AG04450 (cell line): Measurements from ENCODE around the gene GPR75. TPM values are rescaled to one million over a fixed set of nuclear protein-coding genes. Genes with fewer than 3 reads are reported as not detected.

ENCODE experiments used
- CTCF ChIA-PET: fragments of 300-600, 350-600 bp; formaldehyde crosslinking; extraction: SDS; loops from one replicate; lab custom pipeline; 2022; ENCODE audit warnings: antibody characterized with exemption, inconsistent platforms; lab: Charles Lee
- POLR2A ChIA-PET: fragments of 350-600 bp; formaldehyde crosslinking; extraction: SDS; loops from one replicate; lab custom pipeline; 2021; ENCODE audit warnings: antibody characterized with exemption, inconsistent platforms; lab: Yijun Ruan, JAX
- DNase-seq: peaks from one replicate; pipeline ENCODE4 v3.0.0-alpha.2; 2011; ENCODE audit warnings: low read depth, low spot score
- H3K27ac ChIP-seq: one replicate; pipeline ENCODE4 v1.5.1; 2012; ENCODE audit warnings: low read depth, low read length, control low read depth
- H3K27me3 ChIP-seq: one replicate; pipeline ENCODE4 v1.6.0; 2012; ENCODE audit warnings: low read length; ENCODE audit not compliant: control insufficient read depth, insufficient read depth
- H3K4me3 ChIP-seq: 2 replicates; pipeline ENCODE4 v1.5.1; 2011; ENCODE audit warnings: mild to moderate bottlenecking, low read depth, low read length, control low read depth
- H3K9me3 ChIP-seq: 2 replicates; pipeline ENCODE4 v1.5.1; 2012; ENCODE audit warnings: low read length; ENCODE audit not compliant: control insufficient read depth, insufficient read depth
- polyA plus RNA-seq: library from polyadenylated mRNA; depleted of rRNA; stranded (reverse); fragments of >200 nt; gene quantifications from 2 replicates; pipeline ENCODE4 v1.2.3, GENCODE V29; 2011
- TF ChIP-seq, protein P1 (sequence below): IDR thresholded peaks from 2 replicates; pipeline ENCODE4 v1.5.1; 2011; ENCODE audit warnings: low read depth, low read length, control low read depth, inconsistent platforms

The GPR75 gene
- polyA plus RNA-seq, 1 experiment = 2.0 TPM

DNA sequence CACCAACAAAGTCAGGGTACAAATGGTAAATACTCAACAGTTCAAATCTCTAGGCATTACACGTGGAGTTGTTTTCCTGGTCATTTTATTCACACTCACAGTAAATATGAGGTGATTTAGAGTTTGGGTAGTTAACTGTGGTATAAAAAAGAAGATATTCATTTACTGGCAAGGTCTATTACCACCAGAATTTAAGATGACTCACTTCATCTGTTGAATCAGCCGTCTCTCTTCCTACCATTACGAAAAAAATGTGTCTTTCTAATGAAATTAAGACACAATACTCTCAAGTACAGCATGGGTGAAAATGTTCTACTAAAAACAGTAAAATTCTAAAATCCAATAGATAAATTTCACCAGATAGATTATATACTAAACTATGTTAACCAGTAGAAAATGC lies 21.0 kb upstream of the GPR75 start:
- no peak overlapping the region for H3K4me3 ChIP-seq
- ChIA-PET CTCF (no interaction called here), POLR2A (no interaction called here)
- no peak for DNase-seq
- H3K27me3 ChIP-seq = no peaks in the 10 kb centered on the region
- TF ChIP-seq, protein P1, sequence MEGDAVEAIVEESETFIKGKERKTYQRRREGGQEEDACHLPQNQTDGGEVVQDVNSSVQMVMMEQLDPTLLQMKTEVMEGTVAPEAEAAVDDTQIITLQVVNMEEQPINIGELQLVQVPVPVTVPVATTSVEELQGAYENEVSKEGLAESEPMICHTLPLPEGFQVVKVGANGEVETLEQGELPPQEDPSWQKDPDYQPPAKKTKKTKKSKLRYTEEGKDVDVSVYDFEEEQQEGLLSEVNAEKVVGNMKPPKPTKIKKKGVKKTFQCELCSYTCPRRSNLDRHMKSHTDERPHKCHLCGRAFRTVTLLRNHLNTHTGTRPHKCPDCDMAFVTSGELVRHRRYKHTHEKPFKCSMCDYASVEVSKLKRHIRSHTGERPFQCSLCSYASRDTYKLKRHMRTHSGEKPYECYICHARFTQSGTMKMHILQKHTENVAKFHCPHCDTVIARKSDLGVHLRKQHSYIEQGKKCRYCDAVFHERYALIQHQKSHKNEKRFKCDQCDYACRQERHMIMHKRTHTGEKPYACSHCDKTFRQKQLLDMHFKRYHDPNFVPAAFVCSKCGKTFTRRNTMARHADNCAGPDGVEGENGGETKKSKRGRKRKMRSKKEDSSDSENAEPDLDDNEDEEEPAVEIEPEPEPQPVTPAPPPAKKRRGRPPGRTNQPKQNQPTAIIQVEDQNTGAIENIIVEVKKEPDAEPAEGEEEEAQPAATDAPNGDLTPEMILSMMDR = no peak
- no peak overlapping the region for H3K27ac ChIP-seq
- no peaks in the 10 kb centered on the region for H3K9me3 ChIP-seq

DNA sequence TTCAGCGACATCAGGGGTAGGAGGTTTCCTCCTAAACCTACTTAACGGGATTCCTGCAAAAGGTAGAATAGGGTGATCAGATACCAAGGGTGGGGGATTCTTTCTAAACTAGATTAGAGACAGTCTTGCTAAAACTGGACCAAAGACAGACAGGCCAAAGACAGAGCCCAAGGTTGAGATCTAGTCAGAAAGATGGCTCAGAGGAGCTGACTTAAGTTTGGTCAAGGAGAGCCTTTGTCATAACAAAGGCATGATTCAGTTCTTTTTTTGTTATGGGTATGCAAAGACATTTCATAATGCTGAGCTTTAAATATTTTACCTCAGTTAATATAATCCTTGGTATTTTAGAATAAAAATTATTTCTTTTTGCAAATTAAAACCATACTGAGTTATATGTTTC lies 17.8 kb upstream of the GPR75 start:
- no peak overlapping the region for H3K27ac ChIP-seq
- H3K9me3 ChIP-seq = no peaks in the 10 kb centered on the region
- POLR2A ChIA-PET = interaction anchor here (0.6 kb wide), 1 partner anchor 803 kb away, joined by 3 read pairs; no protein-coding TSS in a partner anchor
- TF ChIP-seq, protein P1 = no peak
- no peak overlapping the region for H3K4me3 ChIP-seq
- DNase-seq = no peak
- H3K27me3 ChIP-seq = no peaks in the 10 kb centered on the region
- CTCF ChIA-PET = no interaction called here

DNA sequence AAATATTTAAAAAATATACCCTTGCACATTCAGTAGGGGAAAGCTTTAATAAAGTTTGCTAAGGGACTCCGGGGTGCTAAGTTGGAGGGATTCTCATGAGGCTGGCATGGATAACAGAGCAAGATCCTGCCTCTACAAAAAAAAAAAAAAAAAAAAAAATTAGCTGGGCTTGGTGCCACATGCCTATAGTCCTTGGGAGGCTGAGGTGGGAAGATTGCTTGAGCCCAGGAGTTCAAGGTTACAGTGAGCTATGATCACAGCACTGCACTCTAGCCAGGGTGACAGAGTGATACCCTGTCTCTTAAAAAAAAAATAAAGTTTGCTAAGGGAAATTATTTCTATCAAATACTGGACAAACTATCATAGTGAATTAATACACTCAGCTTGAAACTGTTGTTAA lies 17.3 kb upstream of the GPR75 start:
- DNase-seq = no peak
- ChIA-PET CTCF (no interaction called here), POLR2A (no interaction called here)
- no peak overlapping the region for H3K4me3 ChIP-seq
- H3K27ac ChIP-seq = no peak overlapping the region
- TF ChIP-seq, protein P1 = no peak
- H3K9me3 ChIP-seq = no peaks in the 10 kb centered on the region
- H3K27me3 ChIP-seq = no peaks in the 10 kb centered on the region

DNA sequence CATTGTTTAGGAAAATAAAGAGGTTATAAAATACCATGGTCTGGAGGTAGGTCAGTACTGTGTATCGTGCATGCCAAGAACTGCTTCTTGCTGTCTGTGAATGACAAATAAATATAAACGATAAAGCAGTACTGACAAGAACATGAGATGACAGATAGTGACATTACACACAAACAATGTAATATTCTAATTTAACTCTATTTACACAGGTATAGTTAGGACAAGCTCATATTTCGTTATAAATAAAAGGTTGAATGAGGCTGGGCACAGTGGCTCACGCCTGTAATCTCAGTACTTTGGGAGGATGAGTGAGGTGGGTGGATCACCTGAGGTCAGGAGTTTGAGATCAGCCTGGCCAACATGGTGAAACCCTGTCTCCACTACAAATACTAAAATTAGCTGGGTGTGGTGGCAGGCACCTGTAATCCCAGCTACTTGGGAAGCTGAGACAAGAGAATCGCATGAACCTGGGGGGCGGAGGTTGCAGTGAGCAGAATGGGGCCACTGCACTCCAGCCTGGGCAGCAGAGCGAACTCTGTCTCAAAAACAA lies 14.7 kb upstream of the GPR75 start:
- Histone ChIP-seq H3K27me3 (no peaks in the 10 kb centered on the region), H3K9me3 (no peaks in the 10 kb centered on the region)

DNA sequence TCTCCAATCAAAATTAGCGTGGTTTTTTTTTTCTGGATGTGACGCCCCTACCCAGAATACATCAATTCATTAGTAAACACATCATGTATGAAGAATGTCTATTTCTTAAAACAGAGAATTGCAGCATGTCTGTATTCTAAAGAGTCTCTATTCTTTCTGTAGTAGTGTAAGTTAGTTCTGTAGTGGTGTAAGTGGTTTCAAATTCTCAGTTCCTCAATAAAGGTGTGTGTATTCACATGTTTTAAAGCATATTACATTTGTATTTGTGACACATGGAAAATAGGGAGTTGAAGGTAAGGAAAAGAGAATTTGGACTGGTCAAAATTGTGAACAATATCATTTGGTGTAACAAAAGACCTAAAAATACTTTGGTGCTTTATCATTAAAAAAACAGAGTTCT lies 8.0 kb upstream of the GPR75 start:
- Histone ChIP-seq H3K9me3 (no peaks in the 10 kb centered on the region), H3K4me3 (no peak overlapping the region), H3K27me3 (no peaks in the 10 kb centered on the region), H3K27ac (no peak overlapping the region)
- ChIA-PET CTCF (interaction anchor here (1.7 kb wide), 1 partner anchor 12 kb away, joined by 3 read pairs; no protein-coding TSS in a partner anchor), POLR2A (interaction anchor here (0.6 kb wide), 1 partner anchor 44 kb away, joined by 4 read pairs; no protein-coding TSS in a partner anchor)
- TF ChIP-seq, protein P1 = no peak
- DNase-seq = no peak

More for the DNA sequence above, 14.7 kb upstream of the GPR75 start:
- ChIA-PET POLR2A (no interaction called here), CTCF (no interaction called here)
- no peak overlapping the region for H3K27ac ChIP-seq
- TF ChIP-seq, protein P1 = no peak
- H3K4me3 ChIP-seq = no peak overlapping the region
- no peak for DNase-seq
